Gastrocnemius medialis (tissue), 4 donors: ENCODE results near the gene CSNK2A1. TPM values are rescaled to one million over a fixed set of nuclear protein-coding genes. Genes with fewer than 3 reads are reported as not detected.

Experiments
- ATAC-seq, 2 donors: fragments of 150-250 bp; one replicate each; pipeline ENCODE4 v1.9.1; 2016
- DNase-seq, 2 donors: peaks; one replicate each; pipeline ENCODE4 v3.0.0-alpha.2; 2019
- H3K27ac ChIP-seq, 4 donors: fragments of 200-600 bp; sonication (generic); 1 replicate in 1 of 4; 2 replicates in 3 of 4; pipeline ENCODE4 v1.5.1; 2016 to 2018; ENCODE audit warnings: mild to moderate bottlenecking in 2 of 4, moderate library complexity in 1 of 4
- H3K27me3 ChIP-seq, 3 donors: fragments of 200-600 bp; sonication (generic) in 2 of 3; 1 replicate in 1 of 3; 2 replicates in 2 of 3; pipeline versions ENCODE4 v1.5.1 to v1.6.0; 2016 to 2019; ENCODE audit warnings: mild to moderate bottlenecking in 1 of 3, moderate library complexity in 1 of 3
- H3K36me3 ChIP-seq, 2 donors: fragments of 200-600 bp; sonication (generic) in 1 of 2; one replicate each; pipeline ENCODE4 v1.5.1; 2017 to 2018
- H3K4me1 ChIP-seq, 2 donors: fragments of 200-600 bp; sonication (generic) in 1 of 2; one replicate each; pipeline ENCODE4 v1.5.1; 2016 to 2017; ENCODE audit warnings: mild to moderate bottlenecking in 2 of 2
- H3K4me3 ChIP-seq, 4 donors: fragments of 200-600 bp; sonication (generic) in 3 of 4; 1 replicate in 1 of 4; 2 replicates in 3 of 4; pipeline ENCODE4 v1.5.1; 2016 to 2019; ENCODE audit warnings: mild to moderate bottlenecking in 2 of 4
- H3K9me3 ChIP-seq, 3 donors: fragments of 200-600 bp; sonication (generic) in 2 of 3; 1 replicate in 1 of 3; 2 replicates in 2 of 3; pipeline ENCODE4 v1.5.1; 2016 to 2019
- POLR2A ChIP-seq, 2 donors: fragments of 450-650 bp; IDR thresholded peaks; one replicate each; pipeline ENCODE4 v1.6.1; 2017; ENCODE audit warnings: antibody characterized with exemption in 2 of 2, mild to moderate bottlenecking in 2 of 2, moderate library complexity in 2 of 2
- in situ Hi-C, 4 donors: fragments of 200-750 bp; cut with MboI; loops; one replicate each; pipeline versions ENCODE4 v1.15.0 to v1.8.0; 2017; ENCODE audit warnings: low sequenced_read_pairs in 4 of 4
- intact Hi-C: fragments of 100-400 bp; cut with DNase I; formaldehyde crosslinking; loops from one replicate; pipeline ENCODE4 v1.15.1; 2023; ENCODE audit warnings: low total_unique reads
- total RNA-seq, 4 donors: library from RNA; depleted of rRNA; stranded (reverse); fragments of >200 nt; gene quantifications; one replicate each; pipeline versions ENCODE4 v1.1.0 to v1.2.3, GENCODE V29; 2016
- TF ChIP-seq, protein P1 (sequence below), 5 experiments: fragments of 450-650 bp in 3 of 5; fragments of 200-600 bp in 2 of 5; sonication (generic) in 2 of 5; IDR thresholded peaks in 4 of 5; conservative IDR thresholded peaks in 1 of 5; 1 replicate in 4 of 5; 2 replicates in 1 of 5; pipeline ENCODE4 v1.5.1; 2016 to 2019; ENCODE audit warnings: antibody characterized with exemption in 5 of 5, mild to moderate bottlenecking in 3 of 5, moderate library complexity in 3 of 5

CSNK2A1 gene
- total RNA-seq, 4 donors from 2014 or later: 108 to 180 (median 157) TPM

DNA sequence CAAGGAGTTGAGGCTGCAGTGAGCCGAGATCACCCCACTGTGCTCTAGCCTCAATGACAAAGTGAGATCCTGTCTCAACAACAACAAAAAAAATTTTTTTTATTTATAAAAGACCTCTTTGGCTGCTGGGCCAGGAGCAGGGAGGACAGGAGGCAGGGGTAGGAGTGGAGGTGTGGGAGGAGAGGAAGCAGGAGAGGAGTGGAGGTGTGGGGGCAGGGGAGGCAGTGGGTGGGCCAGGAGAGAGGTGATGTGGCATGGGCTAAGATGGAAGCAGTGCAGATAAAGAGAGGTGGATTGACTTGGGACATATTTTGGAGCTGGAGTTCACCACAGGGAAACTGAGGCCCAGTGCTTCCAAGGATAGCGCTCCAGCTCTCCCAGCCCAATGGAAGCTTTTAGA is 13.4 kb upstream of the CSNK2A1 start:
- Histone ChIP-seq H3K27me3 (peaks cover 0 to 3% (median 2%) of the 10 kb centered on the region in 3 donors), H3K36me3 (no peaks in the 10 kb centered on the region), H3K9me3 (no peaks in the 10 kb centered on the region), H3K4me3 (no peak overlapping the region), H3K27ac (no peak overlapping the region), H3K4me1 (peaks cover 0 to 6% of the 10 kb centered on the region in 2 donors)
- intact Hi-C loops: no loop called here
- in situ Hi-C loops: loop anchor here in 2 of 4 donors (10.0 kb wide), 2 partner anchors 98 to 178 kb away; partner anchors contain the start of gene SRXN1 (in 1 of the 2)
- no peak for ATAC-seq
- DNase-seq: no peak
- no peak for TF ChIP-seq POLR2A (IDR thresholded peaks at IDR 0.05)
- TF ChIP-seq, protein P1, sequence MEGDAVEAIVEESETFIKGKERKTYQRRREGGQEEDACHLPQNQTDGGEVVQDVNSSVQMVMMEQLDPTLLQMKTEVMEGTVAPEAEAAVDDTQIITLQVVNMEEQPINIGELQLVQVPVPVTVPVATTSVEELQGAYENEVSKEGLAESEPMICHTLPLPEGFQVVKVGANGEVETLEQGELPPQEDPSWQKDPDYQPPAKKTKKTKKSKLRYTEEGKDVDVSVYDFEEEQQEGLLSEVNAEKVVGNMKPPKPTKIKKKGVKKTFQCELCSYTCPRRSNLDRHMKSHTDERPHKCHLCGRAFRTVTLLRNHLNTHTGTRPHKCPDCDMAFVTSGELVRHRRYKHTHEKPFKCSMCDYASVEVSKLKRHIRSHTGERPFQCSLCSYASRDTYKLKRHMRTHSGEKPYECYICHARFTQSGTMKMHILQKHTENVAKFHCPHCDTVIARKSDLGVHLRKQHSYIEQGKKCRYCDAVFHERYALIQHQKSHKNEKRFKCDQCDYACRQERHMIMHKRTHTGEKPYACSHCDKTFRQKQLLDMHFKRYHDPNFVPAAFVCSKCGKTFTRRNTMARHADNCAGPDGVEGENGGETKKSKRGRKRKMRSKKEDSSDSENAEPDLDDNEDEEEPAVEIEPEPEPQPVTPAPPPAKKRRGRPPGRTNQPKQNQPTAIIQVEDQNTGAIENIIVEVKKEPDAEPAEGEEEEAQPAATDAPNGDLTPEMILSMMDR (IDR thresholded peaks at IDR 0.05 in 4 of 5, conservative IDR thresholded peaks at IDR 0.05 in 1 of 5): no peak

DNA sequence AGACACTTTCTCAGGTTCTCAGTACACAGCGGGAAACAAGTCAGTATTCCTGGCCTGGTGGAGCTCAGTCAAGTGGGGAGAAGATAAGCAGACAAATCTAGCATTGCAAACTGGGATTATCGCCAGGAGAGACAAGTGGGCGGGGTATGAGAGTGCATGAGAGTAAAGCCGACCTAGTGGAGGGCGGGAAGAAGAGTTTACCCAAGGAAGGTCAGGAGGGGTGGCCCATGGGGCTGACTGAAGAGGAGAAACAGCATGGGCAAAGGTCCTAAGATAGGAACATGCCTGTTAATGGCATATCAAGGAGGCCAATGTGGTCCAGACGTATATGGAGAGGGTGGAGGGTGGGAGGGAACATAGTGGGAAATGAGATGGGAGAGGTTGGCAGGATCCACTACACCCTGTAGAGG is 12.4 kb upstream of the CSNK2A1 start:
- H3K27ac ChIP-seq: no peak overlapping the region
- no peaks in the 10 kb centered on the region for H3K36me3 ChIP-seq
- intact Hi-C loops: no loop called here
- in situ Hi-C loops: loop anchor here in 2 of 4 donors (10.0 kb wide), 2 partner anchors 99 to 179 kb away; partner anchors contain the start of gene SRXN1 (in 1 of the 2)
- peaks cover 0 to 3% (median 2%) of the 10 kb centered on the region in 3 donors for H3K27me3 ChIP-seq
- DNase-seq (no peak), ATAC-seq (no peak)
- no peaks in the 10 kb centered on the region for H3K9me3 ChIP-seq
- no peak overlapping the region for H3K4me3 ChIP-seq
- H3K4me1 ChIP-seq: no peaks in the 10 kb centered on the region
- TF ChIP-seq, protein P1 (IDR thresholded peaks at IDR 0.05 in 4 of 5, conservative IDR thresholded peaks at IDR 0.05 in 1 of 5): no peak
- TF ChIP-seq POLR2A (IDR thresholded peaks at IDR 0.05): no peak

DNA sequence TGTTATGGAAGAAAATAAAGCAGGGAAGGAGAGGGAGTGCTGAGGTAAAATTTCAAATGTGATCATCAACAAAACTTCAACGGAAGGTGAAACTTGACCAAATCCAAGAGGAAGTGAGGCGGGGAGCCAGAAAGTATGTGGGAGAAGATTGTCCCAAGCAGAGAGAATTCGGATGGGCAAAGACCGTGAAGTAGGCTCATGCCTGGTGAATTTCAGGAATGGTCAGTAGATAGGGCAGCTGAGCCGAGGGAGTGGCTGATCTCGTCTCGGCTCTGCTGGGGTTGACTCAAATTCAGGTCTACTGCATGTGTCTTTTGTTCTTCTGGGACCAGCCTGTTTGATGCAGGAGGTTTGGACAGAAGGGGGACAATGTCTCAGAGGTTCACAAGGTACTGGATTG is 7.0 kb upstream of the CSNK2A1 start:
- no peak for TF ChIP-seq POLR2A (IDR thresholded peaks at IDR 0.05)
- TF ChIP-seq, protein P1 (IDR thresholded peaks at IDR 0.05 in 4 of 5, conservative IDR thresholded peaks at IDR 0.05 in 1 of 5): no peak
- DNase-seq: no peak
- no peak for ATAC-seq
- H3K4me1 ChIP-seq: no peaks in the 10 kb centered on the region
- no peak overlapping the region for H3K4me3 ChIP-seq
- H3K36me3 ChIP-seq: no peaks in the 10 kb centered on the region
- no peak overlapping the region for H3K27ac ChIP-seq
- H3K27me3 ChIP-seq: peaks cover 0 to 3% (median 0%) of the 10 kb centered on the region in 3 donors
- intact Hi-C loops (no loop called here), in situ Hi-C loops (loop anchor here in 2 of 4 donors (10.0 kb wide), 2 partner anchors 104 to 184 kb away; partner anchors contain the start of gene SRXN1 (in 1 of the 2))
- no peaks in the 10 kb centered on the region for H3K9me3 ChIP-seq

DNA sequence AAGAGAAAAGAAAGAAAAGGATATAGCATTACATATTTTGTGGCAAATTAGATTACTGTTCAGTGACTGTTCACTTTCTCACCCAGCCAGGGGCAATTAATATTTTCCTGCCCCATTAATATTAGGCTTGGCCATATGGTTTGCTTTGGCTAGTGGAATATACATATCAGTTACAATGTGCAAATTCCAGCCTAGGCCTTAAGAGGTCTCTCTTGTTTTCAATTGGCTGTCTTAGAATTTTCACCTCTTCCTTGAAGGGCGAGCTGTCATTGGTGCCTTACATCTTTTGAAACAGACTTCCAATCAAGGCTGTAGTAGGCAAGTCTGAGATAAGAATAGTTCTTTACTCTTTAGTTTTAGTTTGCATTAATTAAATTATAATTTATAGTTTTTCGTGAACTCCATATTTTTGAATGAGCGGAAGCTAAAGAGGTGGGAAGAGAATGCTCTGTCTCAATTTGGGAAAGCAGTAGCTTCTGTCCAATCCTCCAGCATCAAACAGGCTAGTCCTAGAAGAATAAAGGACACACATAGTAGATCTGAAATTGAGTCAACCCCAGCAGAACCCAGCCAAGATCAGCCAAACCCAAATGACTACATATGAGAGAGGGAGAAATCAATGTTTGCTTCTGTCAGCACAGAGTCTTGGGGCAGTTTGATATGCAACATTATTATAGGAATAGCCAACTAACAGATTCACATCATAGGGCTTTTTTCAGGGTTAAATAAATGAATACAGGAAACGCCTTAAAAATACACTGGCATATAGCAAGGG is 6.3 kb upstream of the CSNK2A1 start:
- H3K36me3 ChIP-seq: no peaks in the 10 kb centered on the region
- peaks cover 0 to 3% (median 0%) of the 10 kb centered on the region in 3 donors for H3K27me3 ChIP-seq
- H3K9me3 ChIP-seq: no peaks in the 10 kb centered on the region
- TF ChIP-seq POLR2A (IDR thresholded peaks at IDR 0.05): no peak
- TF ChIP-seq, protein P1 (IDR thresholded peaks at IDR 0.05 in 4 of 5, conservative IDR thresholded peaks at IDR 0.05 in 1 of 5): no peak
- H3K4me3 ChIP-seq: no peak overlapping the region
- intact Hi-C loops (loop anchor here (10.0 kb wide), 1 partner anchor 565 kb away; the partner anchor contains the start of gene PSMF1), in situ Hi-C loops (loop anchor here in 3 of 4 donors (10.0 kb wide), 2 partner anchors 105 to 185 kb away; partner anchors contain the start of gene SRXN1 (in 2 of the 3))
- DNase-seq (no peak), ATAC-seq (no peak)
- no peaks in the 10 kb centered on the region for H3K4me1 ChIP-seq
- H3K27ac ChIP-seq: no peak overlapping the region
